HG03378 (cell line): ENCODE results near the gene DCDC2.
"Not testable (repeated sequence)": the region's sequence is repeated elsewhere in the genome, so short reads cannot be mapped to it uniquely, and the experiment has no call there.

Experiments used
- ATAC-seq: cut with Tn5 transposase; IDR thresholded peaks from one replicate; pipeline ENCODE4 v1.9.1; 2021; ENCODE audit warnings: mild to moderate bottlenecking, moderate library complexity; ENCODE audit not compliant: unreplicated experiment

DCDC2 gene

GRCh38 chr6:24273096-24273870 lies 84.6 kb downstream of the DCDC2 start:
- ATAC-seq: no peak

GRCh38 chr6:24272553-24272952 lies 85.3 kb downstream of the DCDC2 start:
- ATAC-seq: no peak

GRCh38 chr6:24272148-24272547 lies 85.7 kb downstream of the DCDC2 start:
- no peak for ATAC-seq

GRCh38 chr6:24270011-24270410 lies 87.8 kb downstream of the DCDC2 start:
- ATAC-seq: no peak

GRCh38 chr6:24258214-24258613 lies 99.6 kb downstream of the DCDC2 start:
- not testable (repeated sequence) for ATAC-seq

- no peak for ATAC-seq
Observed at GRCh38 chr6:24257282-24257681, 100.6 kb downstream of the DCDC2 start.

- ATAC-seq: peak; percentile 98
Observed at GRCh38 chr6:24255676-24256075, 102.2 kb downstream of the DCDC2 start.

- ATAC-seq: no peak
Observed at GRCh38 chr6:24253360-24253759, 104.5 kb downstream of the DCDC2 start.

- no peak for ATAC-seq
Observed at GRCh38 chr6:24252280-24252679, 105.6 kb downstream of the DCDC2 start.

- ATAC-seq: no peak
Observed at GRCh38 chr6:24251339-24251738, 106.5 kb downstream of the DCDC2 start.

DNA sequence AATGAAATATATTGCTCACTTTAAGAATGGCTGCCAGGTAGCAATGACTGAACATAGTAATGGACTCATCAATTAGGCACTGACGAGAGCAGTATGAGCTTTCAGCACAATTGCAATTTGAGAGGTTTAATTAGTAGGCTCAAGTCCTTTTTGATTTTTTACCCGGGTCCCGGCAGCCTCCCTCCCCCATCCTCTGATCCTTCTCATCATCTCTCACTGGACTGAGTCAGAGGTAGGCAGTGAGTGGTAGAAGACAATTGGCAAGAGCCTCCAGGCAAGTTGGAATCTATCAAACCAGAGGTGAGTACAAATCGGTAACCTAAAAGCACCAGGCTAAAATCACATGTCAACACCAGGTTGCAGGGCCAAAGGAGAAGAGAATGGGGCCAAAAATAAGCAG lies 107.9 kb downstream of the DCDC2 start:
- no peak for ATAC-seq

DNA sequence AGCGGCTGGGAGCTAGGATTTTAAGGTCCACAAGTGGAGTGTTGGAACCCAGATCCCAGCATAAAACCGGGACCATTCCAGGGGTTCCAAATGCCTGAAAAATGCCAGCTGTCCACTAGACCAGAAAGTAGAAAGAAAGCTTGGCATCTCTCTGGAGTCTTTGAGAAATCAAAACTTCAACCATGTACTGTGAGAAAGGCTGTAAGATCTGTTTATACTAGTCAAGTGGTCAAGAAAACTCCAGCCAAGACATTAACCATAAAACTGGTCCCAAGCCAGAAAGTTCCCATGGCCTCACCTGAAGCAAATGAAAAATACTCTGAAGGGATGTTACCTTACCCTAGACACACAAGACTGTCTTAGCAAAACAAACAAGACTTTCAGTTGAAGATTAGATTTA lies 112.6 kb downstream of the DCDC2 start:
- no peak for ATAC-seq

GRCh38 chr6:24242924-24243323 lies 114.9 kb downstream of the DCDC2 start:
- no peak for ATAC-seq

GRCh38 chr6:24241779-24242178 lies 116.1 kb downstream of the DCDC2 start:
- not testable (repeated sequence) for ATAC-seq

DNA sequence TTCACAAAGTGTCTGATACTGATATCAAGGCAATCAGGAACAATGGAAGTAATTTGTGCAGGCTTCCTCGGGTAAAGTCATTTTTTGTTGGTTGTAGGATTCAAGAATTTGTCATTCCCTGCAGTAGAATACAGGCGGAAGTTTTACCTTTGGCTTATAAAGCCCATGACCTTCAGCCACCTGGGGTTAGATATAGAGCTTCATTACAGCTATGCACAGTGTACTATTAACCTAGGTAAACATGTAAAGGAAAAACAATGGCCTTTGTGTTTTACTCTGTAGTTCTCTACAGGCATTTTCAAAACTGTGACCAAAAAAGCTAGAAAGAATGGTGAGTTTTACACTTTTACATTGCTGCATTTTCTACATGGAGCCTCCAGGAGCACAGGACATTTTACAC lies 116.9 kb downstream of the DCDC2 start:
- ATAC-seq: no peak

DNA sequence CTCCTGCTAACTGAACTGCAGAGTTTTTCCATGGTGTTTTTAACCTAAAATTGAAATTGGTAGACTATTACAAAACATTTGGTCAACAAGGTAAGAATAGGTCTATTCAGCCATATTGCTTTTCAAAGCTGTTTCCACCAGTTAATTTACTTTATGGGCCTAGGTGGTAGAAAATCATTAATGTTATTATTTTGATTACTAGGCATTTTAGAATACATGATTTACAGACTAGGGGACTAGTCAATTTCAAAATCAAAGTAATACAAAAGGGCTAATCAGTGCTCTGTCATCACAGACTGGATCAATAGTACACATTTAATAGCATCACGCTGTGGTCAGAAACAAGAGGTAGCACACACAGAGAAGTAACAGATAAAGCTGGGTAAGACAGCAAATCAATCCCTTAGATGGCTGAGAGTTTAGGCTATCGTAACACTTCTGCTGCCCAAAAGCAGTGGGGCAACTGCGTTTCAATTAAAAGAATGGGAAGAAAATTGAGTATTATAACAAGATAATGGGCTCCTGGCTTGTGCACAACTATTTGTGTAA lies 117.4 kb downstream of the DCDC2 start:
- no peak for ATAC-seq

GRCh38 chr6:24238700-24239099 lies 119.2 kb downstream of the DCDC2 start:
- no peak for ATAC-seq

DNA sequence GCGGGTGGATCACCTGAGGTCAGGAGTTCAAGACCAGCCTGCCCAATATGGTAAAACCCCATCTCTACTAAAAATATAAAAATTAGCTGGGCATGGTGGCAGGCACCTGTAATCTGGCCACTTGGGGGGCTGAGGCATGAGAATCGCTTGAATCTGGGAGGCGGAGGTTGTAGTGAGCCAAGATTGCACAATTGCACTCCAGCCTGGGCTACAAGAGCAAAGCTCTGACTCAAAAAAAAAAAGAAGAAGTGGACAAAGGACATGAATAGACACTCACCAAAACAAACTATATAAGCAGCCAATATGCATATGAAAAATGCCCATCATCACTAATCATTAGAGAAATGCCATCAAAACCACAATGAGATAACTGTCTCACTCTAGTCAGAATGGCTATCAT lies 121.1 kb downstream of the DCDC2 start:
- not testable (repeated sequence) for ATAC-seq

- no peak for ATAC-seq
Observed at GRCh38 chr6:24233813-24234442, 123.9 kb downstream of the DCDC2 start.

DNA sequence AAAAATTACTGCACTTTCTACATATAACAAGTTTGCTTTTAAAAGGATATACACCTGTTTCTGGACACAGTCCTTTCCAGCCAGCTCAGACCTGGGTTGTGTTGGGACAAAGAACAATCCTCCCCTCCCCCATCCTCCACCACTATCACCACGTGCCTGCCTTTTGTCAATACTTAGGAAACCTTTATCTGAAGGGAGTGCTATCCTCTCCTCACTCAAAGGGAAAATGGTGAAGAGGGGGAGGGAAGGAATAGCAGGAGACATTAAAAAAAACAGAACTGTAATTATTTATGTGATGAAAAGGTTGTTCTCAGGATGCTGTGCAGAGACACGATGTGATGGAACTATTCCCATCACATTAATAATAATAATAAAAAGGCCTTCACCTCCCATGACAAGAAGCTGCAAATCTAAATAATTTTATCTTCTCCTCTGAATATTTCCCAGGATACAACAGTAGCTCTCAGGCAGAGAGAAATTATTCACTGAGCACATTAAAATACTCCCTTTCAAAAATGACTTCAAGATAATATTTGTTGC lies 126.4 kb downstream of the DCDC2 start:
- no peak for ATAC-seq

DNA sequence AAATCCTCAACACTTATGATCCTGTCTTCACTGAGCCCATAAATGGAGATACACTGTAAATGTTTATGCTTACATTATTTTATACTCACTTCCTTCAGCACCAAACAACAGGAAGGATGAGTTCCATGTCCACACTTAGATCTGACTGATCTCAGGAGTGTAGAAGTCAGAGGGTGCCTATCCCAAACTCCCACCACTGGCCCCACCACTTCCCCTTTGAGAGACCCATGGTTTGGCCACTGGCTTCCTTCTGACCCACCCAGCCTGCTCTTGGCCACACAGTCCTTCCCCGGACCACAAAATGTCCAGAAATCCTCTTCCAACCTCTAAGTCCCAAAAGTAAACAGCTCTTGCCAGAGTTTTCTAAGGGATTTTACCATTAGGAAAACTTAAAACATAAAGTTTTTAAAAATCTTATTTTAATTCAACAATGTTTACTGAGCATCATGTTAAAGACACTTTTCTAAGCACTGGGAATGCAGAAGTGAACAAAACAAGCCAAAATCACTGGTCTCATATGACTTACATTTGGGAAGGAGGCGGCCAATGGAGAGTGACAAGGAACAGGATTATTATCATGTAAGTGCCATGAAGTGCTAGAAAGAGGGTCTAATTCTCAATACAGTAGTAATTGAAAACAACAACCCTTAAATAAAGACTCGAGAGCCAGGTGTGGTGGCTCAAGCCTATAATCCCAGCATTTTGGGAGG lies 128.0 kb downstream of the DCDC2 start:
- no peak for ATAC-seq
